COLO668 (cell line): ENCODE data around the gene BCAN.

ENCODE experiments used
- DNase-seq: peaks from one replicate; lab custom pipeline; 2025; ENCODE audit not compliant: unreplicated experiment; lab: John Stamatoyannopoulos, UW

The BCAN gene

GRCh38 chr1:156643049-156643777 is 1.3 kb downstream of the BCAN start:
- DNase-seq: no peak

- DNase-seq: no peak
Observed at GRCh38 chr1:156643778-156644092, 1.8 kb downstream of the BCAN start.

- no peak for DNase-seq
Observed at GRCh38 chr1:156644146-156644545, 2.2 kb downstream of the BCAN start.

GRCh38 chr1:156644640-156645039 is 2.7 kb downstream of the BCAN start:
- no peak for DNase-seq

GRCh38 chr1:156645056-156645455 is 3.1 kb downstream of the BCAN start:
- DNase-seq: no peak

GRCh38 chr1:156645666-156646065 is 3.7 kb downstream of the BCAN start:
- no peak for DNase-seq

GRCh38 chr1:156646738-156647211 is 4.9 kb downstream of the BCAN start:
- DNase-seq: no peak

- no peak for DNase-seq
Observed at GRCh38 chr1:156647351-156647750, 5.4 kb downstream of the BCAN start.

- no peak for DNase-seq
Observed at GRCh38 chr1:156648496-156648895, 6.6 kb downstream of the BCAN start.

GRCh38 chr1:156648951-156649350 is 7.0 kb downstream of the BCAN start:
- no peak for DNase-seq

GRCh38 chr1:156652131-156652991 is 10.4 kb downstream of the BCAN start:
- DNase-seq: no peak

GRCh38 chr1:156652992-156653355 is 11.1 kb downstream of the BCAN start:
- DNase-seq: no peak

GRCh38 chr1:156654700-156655099 is 12.8 kb downstream of the BCAN start:
- DNase-seq: no peak

GRCh38 chr1:156655151-156655903 is 13.4 kb downstream of the BCAN start:
- no peak for DNase-seq

GRCh38 chr1:156655904-156656516 is 14.1 kb downstream of the BCAN start:
- DNase-seq: no peak

GRCh38 chr1:156656806-156657740 is 15.2 kb downstream of the BCAN start:
- DNase-seq: peak; percentile 72

GRCh38 chr1:156657741-156658319 is 15.9 kb downstream of the BCAN start:
- DNase-seq: peak; percentile 71

- DNase-seq: no peak
Observed at GRCh38 chr1:156658496-156658895, 16.6 kb downstream of the BCAN start.

- DNase-seq: no peak
Observed at GRCh38 chr1:156658945-156659574, 17.1 kb downstream of the BCAN start.
